ENCODE data around the gene KCNH8.

DNA sequence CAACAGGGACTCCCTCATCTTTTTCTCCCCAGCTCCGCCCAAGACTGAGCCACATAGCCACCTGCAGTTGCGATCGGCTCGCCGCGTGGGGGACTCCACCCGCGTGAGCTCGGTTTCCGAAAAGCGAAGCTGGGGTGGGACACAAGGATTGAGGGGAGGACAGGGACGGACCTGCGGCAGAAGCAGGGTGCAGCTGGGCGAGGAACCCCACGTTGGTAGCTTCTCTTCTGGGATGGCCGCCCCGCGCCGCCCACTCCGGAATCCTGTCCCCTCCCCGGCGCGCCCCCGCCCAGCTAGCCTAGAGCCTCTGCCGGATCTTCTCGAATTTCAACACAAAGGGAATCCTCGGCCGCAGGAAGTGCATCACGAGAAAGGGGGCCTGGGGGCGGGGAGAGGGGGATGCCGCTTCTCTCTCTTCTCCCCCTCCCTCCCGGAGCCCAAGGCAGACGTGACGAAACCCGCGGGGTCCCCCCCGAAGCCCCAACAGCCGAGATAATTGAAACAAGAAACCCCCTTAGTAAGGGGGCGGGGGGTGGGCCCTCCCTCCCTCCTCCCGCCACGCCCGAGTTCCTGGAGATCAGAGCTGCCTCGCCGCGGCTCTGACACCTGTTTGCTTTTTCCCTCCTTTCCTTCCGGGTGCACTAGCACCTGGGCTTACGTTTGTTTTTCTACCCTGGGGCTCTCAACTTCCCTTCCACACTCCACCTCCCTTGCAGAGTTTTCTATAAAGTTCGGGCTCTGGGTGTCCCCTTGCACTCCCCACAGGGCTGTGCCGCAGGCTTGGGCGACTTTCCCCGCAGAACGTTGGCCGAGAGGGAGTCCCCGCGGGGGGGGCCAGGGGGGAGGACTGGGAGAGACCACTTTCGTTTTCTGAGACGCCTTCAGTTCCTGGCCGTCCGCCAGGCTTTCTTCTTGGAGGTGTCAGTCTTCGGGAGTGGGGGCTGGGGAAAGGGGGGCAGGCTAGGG, 1.3 kb upstream of the KCNH8 start:
- TF ChIP-seq, protein P1, sequence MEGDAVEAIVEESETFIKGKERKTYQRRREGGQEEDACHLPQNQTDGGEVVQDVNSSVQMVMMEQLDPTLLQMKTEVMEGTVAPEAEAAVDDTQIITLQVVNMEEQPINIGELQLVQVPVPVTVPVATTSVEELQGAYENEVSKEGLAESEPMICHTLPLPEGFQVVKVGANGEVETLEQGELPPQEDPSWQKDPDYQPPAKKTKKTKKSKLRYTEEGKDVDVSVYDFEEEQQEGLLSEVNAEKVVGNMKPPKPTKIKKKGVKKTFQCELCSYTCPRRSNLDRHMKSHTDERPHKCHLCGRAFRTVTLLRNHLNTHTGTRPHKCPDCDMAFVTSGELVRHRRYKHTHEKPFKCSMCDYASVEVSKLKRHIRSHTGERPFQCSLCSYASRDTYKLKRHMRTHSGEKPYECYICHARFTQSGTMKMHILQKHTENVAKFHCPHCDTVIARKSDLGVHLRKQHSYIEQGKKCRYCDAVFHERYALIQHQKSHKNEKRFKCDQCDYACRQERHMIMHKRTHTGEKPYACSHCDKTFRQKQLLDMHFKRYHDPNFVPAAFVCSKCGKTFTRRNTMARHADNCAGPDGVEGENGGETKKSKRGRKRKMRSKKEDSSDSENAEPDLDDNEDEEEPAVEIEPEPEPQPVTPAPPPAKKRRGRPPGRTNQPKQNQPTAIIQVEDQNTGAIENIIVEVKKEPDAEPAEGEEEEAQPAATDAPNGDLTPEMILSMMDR (IDR thresholded peaks at IDR 0.05; ENCODE audit: low read depth, low read length), result no peak
- TF ChIP-seq POLR2A (IDR thresholded peaks at IDR 0.05; ENCODE audit: extremely low read depth, insufficient read length), result no peak
- TF ChIP-seq, protein P2, sequence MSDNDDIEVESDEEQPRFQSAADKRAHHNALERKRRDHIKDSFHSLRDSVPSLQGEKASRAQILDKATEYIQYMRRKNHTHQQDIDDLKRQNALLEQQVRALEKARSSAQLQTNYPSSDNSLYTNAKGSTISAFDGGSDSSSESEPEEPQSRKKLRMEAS (IDR thresholded peaks at IDR 0.05; ENCODE audit: low read depth, low read length), result no peak
- TF ChIP-seq MYC (IDR thresholded peaks at IDR 0.05; ENCODE audit: low read depth, low read length), result no peak
